ENCODE measurements around the gene ADARB2.

ADARB2 gene

DNA sequence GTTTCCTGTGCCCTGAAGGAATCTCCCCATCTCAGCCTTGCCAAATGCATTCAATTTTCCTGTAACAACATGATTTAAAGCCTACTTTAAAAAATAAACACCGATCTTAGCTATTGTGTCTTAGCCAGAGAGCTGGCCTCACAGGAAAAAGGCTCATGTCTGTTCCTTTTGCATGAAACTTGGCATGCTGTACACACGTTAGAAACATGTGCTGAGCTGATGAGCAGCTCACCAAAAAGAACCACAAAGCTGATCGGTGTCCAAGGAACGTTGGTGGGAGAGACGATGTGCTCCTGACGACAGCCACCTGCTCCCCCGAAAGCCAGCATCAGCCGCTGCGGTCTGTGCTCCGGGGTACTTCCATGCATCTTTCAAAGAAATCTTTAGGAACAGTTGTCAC, 135.9 kb downstream of the ADARB2 start:
- H3K27ac ChIP-seq, result no peak overlapping the region
- H3K27me3 ChIP-seq (ENCODE audit: insufficient read depth, low read depth), result no peaks in the 10 kb centered on the region
- H3K4me1 ChIP-seq (ENCODE audit: low read depth, poor library complexity, severe bottlenecking), result no peaks in the 10 kb centered on the region
- H3K36me3 ChIP-seq (ENCODE audit: insufficient read depth), result no peaks in the 10 kb centered on the region
- no peak for TF ChIP-seq CTCF (conservative IDR thresholded peaks at IDR 0.05; ENCODE audit: low read depth, low read length)
- H3K9ac ChIP-seq, result no peak overlapping the region
- H4K20me1 ChIP-seq (ENCODE audit: insufficient read depth), result no peaks in the 10 kb centered on the region
- no peaks in the 10 kb centered on the region for H3K79me2 ChIP-seq (ENCODE audit: insufficient read depth, low read depth)
- H3K4me3 ChIP-seq (IDR thresholded peaks at IDR 0.05; ENCODE audit: insufficient read depth, low read depth, low read length), result no peak overlapping the region
- H3K4me2 ChIP-seq, result no peak overlapping the region
- no peak overlapping the region for H2AFZ ChIP-seq (ENCODE audit: low read depth)

DNA sequence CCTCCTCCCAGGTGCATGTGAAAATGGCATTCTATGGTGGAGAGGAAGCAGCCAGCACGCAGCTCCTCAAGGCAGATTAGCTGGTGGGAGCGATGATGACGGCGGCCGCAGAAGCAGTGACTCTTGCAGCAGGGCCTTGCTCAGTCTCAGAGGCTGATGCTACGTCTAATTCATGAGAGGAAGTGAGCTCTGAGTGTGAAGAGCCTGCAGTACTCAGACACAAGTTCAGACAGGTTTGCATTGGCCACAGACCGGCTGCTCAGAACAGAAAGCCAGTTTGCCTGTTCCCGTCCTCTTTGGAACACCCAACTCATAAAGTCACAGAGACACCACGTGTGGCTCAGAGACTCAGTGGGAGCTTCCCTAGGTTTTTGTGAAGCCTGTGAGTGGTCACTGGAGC, 136.5 kb downstream of the ADARB2 start:
- Histone ChIP-seq H3K4me1 (ENCODE audit: low read depth, poor library complexity, severe bottlenecking) (no peaks in the 10 kb centered on the region), H4K20me1 (ENCODE audit: insufficient read depth) (no peaks in the 10 kb centered on the region), H3K9ac (no peak overlapping the region), H3K36me3 (ENCODE audit: insufficient read depth) (no peaks in the 10 kb centered on the region), H3K27me3 (ENCODE audit: insufficient read depth, low read depth) (no peaks in the 10 kb centered on the region), H3K4me2 (no peak overlapping the region), H3K79me2 (ENCODE audit: insufficient read depth, low read depth) (no peaks in the 10 kb centered on the region), H3K4me3 (IDR thresholded peaks at IDR 0.05; ENCODE audit: insufficient read depth, low read depth, low read length) (no peak overlapping the region), H2AFZ (ENCODE audit: low read depth) (no peak overlapping the region), H3K27ac (no peak overlapping the region)
- TF ChIP-seq CTCF (conservative IDR thresholded peaks at IDR 0.05; ENCODE audit: low read depth, low read length), result no peak

DNA sequence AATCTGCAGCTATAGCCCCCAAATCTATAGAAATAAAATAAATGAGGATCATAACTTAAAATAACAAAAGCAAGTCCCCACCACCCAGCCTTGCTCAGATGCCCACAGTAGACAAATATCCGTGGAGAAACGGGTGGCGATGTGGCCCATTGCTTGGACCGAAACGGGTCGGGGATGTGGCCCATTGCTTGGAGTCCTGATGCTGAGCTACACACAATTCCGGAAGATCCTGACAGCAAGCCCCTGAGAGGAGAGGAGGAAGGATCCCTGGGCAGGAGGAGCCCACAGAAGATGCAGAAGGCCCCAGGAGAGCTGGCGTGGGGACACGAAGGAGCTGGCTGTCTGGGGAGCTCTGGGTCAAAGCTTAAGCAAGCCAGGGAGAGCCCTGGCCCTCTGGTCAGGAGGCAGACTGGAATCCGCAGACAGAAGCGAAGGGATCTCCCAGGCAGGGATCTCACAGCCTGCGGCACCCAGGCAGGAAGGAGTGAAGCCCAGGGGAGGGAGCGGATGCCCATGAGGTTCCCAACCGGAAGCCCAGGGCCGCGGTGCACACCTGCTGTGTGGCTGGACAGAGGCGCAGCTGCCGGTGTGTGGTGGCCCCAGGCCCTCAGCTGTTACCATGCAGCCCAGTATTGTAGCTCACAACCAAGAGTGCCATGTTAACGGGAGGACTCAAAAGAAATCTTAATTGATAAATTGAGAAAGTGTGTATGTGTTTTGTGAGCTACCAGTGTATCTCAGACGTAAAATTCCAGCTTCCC, 138.8 kb downstream of the ADARB2 start:
- H3K27ac ChIP-seq, result no peak overlapping the region
- no peak for TF ChIP-seq CTCF (conservative IDR thresholded peaks at IDR 0.05; ENCODE audit: low read depth, low read length)
- no peaks in the 10 kb centered on the region for H3K79me2 ChIP-seq (ENCODE audit: insufficient read depth, low read depth)
- no peak overlapping the region for H2AFZ ChIP-seq (ENCODE audit: low read depth)
- H4K20me1 ChIP-seq (ENCODE audit: insufficient read depth), result no peaks in the 10 kb centered on the region
- no peak overlapping the region for H3K4me3 ChIP-seq (IDR thresholded peaks at IDR 0.05; ENCODE audit: insufficient read depth, low read depth, low read length)
- no peak overlapping the region for H3K4me2 ChIP-seq
- no peaks in the 10 kb centered on the region for H3K36me3 ChIP-seq (ENCODE audit: insufficient read depth)
- H3K9ac ChIP-seq, result no peak overlapping the region
- H3K4me1 ChIP-seq (ENCODE audit: low read depth, poor library complexity, severe bottlenecking), result no peaks in the 10 kb centered on the region
- no peaks in the 10 kb centered on the region for H3K27me3 ChIP-seq (ENCODE audit: insufficient read depth, low read depth)

DNA sequence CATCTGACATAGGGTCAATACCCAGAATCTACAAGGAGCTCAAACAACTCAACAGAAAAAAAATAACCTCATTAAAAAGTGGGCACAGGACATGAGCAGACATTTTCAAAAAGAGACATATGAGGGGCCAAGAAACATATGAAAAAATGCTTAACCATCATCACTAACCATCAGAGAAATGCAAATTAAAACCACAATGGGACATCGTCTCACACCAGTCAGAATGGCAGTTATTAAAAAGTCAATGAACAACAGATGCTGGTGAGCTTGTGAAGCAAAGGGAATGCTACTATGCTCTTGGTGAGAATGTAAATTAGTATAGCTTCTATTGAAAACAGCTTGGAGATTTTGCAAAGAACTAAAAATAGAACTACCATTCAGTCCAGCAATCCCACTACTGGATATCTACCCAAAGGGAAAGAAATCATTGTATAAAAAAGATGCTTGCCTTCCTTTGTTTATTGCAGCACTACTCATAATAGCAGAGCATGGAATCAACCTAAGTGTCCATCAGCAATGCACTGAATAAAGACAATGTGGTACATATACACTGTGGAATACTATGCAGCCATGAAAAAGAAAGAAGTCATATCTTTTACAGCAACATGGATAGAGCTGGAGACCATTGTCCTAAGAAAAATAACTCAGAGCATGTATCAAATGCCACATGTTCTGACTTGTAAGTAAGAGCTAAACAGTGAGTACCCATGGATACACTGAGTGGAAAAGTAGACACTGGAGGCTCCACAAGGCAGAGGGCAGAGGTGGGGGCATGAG, 139.8 kb downstream of the ADARB2 start:
- Histone ChIP-seq H3K4me1 (ENCODE audit: low read depth, poor library complexity, severe bottlenecking) (no peaks in the 10 kb centered on the region), H3K79me2 (ENCODE audit: insufficient read depth, low read depth) (no peaks in the 10 kb centered on the region), H3K36me3 (ENCODE audit: insufficient read depth) (no peaks in the 10 kb centered on the region), H3K27me3 (ENCODE audit: insufficient read depth, low read depth) (no peaks in the 10 kb centered on the region), H3K9ac (no peak overlapping the region), H2AFZ (ENCODE audit: low read depth) (no peak overlapping the region), H4K20me1 (ENCODE audit: insufficient read depth) (no peaks in the 10 kb centered on the region), H3K4me3 (IDR thresholded peaks at IDR 0.05; ENCODE audit: insufficient read depth, low read depth, low read length) (no peak overlapping the region), H3K27ac (no peak overlapping the region), H3K4me2 (no peak overlapping the region)
- TF ChIP-seq CTCF (conservative IDR thresholded peaks at IDR 0.05; ENCODE audit: low read depth, low read length), result no peak
